GM21367 (cell line): ENCODE data around the gene LAMA5.

Experiments used
- ATAC-seq: cut with Tn5 transposase; IDR thresholded peaks from one replicate; pipeline ENCODE4 v1.9.1; 2021; ENCODE audit not compliant: unreplicated experiment

The LAMA5 gene

GRCh38 chr20:62372042-62372993 is 5.2 kb upstream of the LAMA5 start:
- no peak for ATAC-seq

- ATAC-seq, result no peak
Measured at GRCh38 chr20:62371588-62372041, 4.5 kb upstream of the LAMA5 start.

GRCh38 chr20:62370807-62371587 is 3.9 kb upstream of the LAMA5 start:
- ATAC-seq, result no peak

GRCh38 chr20:62370115-62370806 is 3.1 kb upstream of the LAMA5 start:
- no peak for ATAC-seq

GRCh38 chr20:62369815-62370114 is 2.7 kb upstream of the LAMA5 start:
- ATAC-seq, result no peak

GRCh38 chr20:62368976-62369814 is 2.1 kb upstream of the LAMA5 start:
- ATAC-seq, result no peak

GRCh38 chr20:62368392-62368975 is 1.4 kb upstream of the LAMA5 start:
- ATAC-seq, result no peak

GRCh38 chr20:62367633-62368391 is 700 bp upstream of the LAMA5 start:
- no peak for ATAC-seq

GRCh38 chr20:62366370-62367135 is 559 bp downstream of the LAMA5 start:
- ATAC-seq, result no peak

- no peak for ATAC-seq
Measured at GRCh38 chr20:62365814-62366369, 1.2 kb downstream of the LAMA5 start.

GRCh38 chr20:62364911-62365736 is 2.0 kb downstream of the LAMA5 start:
- no peak for ATAC-seq

- no peak for ATAC-seq
Measured at GRCh38 chr20:62363920-62364851, 2.9 kb downstream of the LAMA5 start.

- no peak for ATAC-seq
Measured at GRCh38 chr20:62362991-62363919, 3.9 kb downstream of the LAMA5 start.

- no peak for ATAC-seq
Measured at GRCh38 chr20:62362590-62362940, 4.5 kb downstream of the LAMA5 start.

- ATAC-seq, result no peak
Measured at GRCh38 chr20:62361799-62362589, 5.1 kb downstream of the LAMA5 start.
